T-helper 9 cell (primary cell): ENCODE measurements around the gene LSM10.

Source experiments
- DNase-seq: peaks from one replicate; pipeline ENCODE4 v3.0.0-alpha.2; 2020
- total RNA-seq, 2 donors: gene quantifications; one replicate each; lab custom pipeline; 2026; lab: John Stamatoyannopoulos, UW

LSM10 gene
- total RNA-seq = 9.9 to 21.8 reads per million in 2 donors

DNA sequence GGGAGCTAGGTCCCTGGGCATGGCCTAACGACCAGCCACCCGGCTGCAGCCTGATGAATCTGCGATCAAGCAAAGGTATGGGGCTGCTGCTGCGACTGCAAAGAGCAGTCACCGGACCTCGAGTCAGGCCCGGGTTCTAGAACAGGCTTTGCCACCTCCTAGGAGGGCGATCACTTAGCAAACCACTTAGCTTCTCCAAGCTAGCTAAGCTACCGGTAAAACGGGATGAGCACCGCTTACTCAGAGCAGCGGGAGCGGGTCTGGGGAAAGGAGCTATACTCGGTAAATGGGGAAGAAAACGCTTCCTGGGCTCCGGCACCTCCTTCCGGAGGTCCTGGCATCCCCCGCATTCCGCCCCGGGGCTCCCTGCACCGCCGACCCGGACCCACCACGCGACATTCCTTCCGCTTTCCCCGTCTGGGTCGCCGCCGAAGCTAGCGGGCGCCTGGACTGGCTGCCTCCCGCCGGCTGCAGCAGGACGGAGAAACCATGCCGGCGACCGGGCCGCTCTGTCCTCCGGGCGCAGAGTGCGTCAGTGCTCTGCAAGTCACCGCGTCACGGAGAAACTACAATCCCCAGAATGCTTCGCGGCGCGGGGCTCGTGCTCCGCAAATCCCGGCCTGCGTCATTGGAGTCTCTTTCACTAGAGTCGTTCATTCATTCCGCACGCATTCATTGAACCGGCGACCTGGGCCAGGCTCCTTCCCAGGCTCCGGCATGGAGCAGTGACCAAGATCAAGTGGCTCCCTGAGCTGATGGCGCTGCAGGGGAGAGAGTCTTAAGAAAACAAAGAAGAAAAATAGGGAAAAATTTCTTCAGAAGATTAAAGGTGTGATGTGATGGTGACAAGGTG lies at the start of gene LSM10:
LSM10 (minus strand) TSS at position 531 of the 853 bp plus-strand sequence. CDS start 3,779 bp downstream, outside the sequence.
- peak; percentile 88 for DNase-seq

DNA sequence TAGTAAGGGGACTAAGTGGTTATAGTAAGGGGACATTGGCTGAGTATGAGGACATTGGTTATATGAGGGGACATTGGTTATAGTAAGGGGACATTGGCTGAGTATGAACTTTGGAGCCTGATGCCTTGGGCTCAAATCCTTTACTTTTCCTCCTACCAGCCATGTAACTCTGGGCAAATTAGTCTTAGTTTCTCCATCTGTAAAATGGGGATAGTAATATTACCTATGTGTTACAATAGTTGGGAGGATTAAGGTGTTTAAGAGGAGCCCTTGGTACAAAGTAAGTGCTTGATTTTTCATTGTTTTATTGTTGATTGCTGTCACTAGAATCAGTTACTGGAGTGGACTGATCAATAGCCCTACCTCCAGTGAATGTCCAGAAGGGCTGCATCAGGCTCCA lies 49.7 kb upstream of the LSM10 start:
- no peak for DNase-seq

DNA sequence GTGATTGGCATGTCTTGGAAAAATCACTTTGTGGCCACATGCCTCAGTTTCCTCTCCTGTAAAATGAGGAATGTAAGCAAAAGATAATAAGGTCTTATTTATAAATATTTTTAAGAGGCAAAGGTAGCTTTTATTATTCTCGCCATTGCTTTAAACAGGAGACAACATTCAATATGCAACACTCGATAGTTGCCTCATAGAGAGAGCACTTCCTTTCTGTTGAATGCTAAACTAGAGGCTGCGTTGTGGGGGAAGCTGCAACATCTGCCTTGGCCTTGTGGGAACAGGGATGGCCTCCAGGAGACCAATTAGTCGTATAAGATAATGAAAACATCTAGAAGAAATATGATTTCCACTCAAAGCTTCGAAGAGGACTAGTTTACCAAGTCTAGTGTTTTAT lies 49.0 kb upstream of the LSM10 start:
- no peak for DNase-seq

DNA sequence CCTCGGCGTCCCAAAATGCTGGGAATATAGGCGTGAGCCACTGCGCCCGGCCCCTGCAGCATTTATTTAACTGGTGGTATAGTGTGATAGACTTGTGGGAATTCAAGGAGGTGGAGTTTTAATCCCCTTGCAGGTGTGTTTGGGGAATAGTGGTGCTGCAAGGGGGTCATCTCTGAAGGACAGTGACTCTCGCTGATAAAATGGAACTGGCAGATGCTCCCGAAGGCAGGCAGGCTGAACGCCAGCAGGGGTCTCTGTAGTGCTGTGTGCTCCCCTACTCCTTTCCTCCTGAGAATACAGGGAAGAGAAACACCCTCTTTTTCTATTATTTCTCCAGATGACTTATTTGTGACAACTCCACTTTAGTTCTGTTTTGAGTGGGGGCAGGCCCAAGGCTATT lies 48.6 kb upstream of the LSM10 start:
- DNase-seq = no peak

DNA sequence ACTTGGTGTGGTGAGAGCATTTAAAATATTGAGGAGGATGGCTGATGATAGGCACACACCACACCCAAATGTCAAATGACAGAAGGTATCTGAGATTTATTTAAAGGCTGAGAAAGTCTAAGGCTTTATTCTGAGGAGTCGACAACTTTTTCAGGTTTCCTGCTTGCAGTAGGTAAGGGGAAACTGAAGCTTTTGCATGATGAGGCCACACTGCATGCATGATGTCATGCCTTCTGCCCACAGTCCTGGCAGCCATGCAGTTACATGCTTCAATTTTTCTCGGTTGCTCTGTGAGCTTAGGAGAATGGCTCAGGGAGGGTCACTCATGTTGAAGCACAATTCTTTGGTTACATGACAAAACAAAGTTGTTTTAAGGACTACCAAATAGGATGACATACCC lies 45.6 kb upstream of the LSM10 start:
- DNase-seq = no peak

DNA sequence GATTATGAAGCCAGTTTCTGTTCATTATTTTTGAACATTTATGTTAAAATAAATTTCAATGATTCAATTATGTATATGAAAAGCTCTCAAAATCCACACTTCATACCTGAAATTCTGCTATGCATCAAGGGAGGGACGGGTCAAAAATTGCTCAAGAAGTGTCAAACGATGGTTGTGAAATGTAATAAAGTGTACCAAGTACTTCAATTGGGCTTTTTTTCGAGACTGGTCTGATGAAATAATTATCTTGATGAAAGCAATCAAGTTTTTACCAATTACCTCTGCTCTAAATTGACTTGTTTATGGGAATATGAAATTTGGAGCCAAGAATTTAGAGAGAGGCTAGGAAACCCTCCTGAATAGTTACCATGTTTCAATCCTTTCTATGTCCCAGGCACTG lies 44.6 kb upstream of the LSM10 start:
- DNase-seq = no peak

DNA sequence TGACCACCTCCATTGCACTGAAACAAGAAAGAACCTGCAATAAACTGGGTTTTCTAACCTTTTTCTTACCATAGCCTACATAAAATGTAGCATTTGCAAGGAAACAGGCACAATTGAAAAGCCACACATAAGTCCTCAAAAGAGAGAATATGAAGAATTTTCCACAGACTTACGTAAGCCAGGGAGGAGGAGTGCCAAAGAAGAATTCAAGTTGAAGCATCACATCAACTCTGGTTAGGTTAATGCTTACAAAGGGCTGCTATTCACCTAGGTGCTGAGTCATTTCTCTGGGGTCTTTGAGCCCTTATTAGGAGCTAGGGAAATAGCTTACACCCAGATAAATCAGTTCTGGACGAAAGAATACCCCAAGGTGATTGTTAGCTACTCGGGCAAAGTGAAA lies 42.9 kb upstream of the LSM10 start:
- DNase-seq = no peak

DNA sequence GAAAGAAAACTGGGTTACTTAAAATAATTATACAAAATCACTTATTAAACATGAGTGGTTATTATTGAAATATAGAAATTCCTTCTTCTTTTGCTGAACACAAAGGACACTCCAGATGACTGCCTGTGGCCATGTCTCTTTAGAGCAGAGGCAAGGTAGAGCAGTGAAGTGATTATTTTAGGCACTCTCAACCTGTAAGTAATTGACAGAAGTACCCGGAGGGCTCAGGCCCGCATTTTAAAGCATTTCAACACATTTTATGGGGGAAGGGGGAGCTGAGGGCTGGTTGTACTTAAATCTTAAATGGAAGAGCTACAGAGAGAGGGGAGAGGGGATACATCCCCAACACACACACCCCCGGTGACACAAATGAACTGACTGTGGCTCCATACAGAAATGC lies 42.3 kb upstream of the LSM10 start:
- DNase-seq = no peak

DNA sequence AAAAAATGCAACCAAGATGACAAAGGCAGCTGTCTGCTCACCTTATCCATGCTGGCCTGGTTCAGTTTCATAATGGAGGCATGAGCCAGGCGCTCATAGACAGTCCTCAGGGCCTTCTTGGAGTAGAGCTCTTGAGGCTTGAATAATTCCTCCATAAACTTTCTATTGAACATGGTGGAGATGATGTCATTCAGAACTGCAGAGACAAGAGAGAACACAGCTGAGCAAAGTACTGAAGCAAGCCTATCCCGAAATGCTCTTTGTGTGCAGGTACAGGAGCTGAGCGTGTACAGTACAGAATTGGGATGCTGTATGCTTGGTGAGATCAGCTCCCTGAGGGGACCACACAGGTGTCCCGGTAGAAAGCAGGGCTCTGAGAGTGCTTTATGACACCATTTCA lies 41.0 kb upstream of the LSM10 start:
- no peak for DNase-seq

DNA sequence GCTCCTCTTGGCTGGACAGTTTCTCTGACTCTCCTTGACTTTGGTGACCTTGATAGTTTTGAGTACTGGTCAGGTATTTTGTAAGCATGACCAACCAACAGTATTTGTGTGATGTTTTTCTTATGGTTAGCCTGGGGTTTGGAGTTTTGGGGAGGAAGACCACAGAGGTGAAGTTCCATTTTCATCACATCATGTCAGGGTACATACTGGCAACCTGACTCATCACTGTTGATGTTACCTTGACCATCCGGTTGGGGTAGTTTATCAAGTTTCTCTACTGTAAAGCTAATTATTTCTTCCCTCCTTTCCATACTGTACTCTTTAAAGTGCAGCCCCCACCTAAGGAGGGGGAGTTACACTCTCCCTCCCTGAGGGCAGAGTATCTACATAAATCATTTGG lies 39.1 kb upstream of the LSM10 start:
- no peak for DNase-seq

DNA sequence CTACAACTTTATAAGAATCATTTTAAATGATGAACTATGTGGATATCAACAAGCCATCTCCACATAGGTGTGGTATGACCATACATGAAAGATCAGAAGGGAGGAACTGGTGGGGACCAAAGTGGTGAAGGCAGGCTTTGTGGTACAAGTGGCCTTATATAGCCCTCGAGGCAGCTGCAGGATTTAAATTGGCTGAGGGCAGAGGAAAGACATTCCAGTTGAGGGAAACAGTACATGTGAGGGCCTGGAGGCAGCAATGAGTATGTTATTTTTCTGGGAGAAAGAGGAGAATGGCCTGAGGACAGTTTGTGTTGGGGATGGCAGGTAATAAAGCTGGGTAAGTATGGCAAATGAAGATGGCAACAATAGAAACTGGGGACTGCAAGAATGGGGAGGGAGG lies 35.4 kb upstream of the LSM10 start:
- no peak for DNase-seq

DNA sequence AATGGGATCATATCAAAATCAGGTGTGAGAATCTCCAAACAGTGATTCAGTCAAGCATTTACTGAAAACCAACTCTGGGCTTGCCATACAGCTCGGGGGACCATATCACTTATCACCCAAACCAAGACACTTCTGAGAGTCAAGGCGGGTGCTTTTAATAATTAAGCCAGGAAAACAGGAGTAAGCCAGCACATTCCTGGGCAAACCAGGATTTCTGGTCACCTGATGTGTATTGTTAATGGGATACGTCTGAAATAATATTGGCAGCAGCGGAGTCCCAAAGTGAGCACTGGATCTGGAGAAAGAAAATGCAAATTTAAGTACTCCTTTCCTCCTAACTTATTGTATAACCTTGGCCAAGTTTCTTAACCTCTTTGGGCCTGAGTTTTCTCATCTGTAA lies 34.9 kb upstream of the LSM10 start:
- no peak for DNase-seq

DNA sequence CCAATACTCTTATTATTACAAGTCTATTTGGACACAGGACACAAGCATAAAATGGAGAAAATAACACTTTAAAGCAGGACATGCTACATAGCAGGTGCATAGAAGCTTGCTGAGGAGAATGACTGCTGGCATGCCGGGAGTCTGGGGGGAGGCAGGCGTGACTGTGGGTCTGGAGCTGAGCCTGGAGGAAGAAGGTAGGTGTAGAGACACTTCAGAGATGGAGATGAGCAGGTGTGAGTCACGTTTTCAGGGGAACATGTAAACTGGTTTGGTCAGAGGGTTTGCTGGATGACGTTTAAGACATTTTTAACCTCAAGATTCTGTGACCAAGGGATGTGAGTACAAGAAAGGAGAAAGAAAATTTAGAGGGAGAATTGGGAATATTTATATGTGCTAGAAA lies 28.1 kb upstream of the LSM10 start:
- no peak for DNase-seq

DNA sequence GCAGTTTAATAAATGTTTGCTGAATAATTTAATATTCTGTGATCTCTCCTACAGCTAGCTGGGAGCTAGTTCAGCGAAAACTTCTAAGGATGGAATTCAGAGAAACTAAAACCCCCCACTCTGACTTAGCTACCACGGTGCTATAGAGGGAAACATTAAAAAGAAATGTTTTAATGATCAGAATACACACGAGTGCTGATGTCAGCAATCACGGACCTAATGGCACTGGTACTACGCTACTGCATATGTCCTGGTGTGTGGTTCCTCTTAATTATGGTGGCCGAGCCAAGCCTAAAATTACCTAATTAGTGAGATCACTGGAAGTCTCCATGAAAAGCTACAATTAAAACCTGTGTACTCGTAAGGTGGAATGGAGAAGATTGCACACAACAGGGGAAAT lies 23.9 kb upstream of the LSM10 start:
- no peak for DNase-seq

DNA sequence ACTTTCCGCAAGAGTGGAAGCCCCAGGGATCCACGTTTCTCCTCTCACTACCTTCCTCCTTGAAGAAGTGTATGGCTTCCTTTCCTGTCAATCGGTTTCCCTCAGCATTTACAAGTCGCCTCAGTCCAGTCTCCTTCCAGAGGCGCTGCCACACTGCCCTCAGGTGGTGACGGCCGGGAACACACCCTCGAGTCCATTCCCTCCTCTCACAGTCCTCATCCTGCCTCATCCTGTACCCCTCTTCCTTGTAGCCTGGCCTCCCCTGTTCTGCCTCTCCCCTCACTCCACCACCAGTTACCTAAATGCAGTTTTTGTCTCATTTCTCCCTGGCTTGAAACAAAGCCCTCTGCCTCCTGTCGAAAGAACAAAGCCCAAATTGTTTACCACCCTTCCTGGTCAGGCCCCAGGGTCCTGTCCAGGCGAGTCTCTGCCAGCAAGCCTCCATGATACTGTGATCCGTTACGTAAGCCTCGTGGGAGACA lies 23.2 kb upstream of the LSM10 start:
- DNase-seq = peak; percentile 91

DNA sequence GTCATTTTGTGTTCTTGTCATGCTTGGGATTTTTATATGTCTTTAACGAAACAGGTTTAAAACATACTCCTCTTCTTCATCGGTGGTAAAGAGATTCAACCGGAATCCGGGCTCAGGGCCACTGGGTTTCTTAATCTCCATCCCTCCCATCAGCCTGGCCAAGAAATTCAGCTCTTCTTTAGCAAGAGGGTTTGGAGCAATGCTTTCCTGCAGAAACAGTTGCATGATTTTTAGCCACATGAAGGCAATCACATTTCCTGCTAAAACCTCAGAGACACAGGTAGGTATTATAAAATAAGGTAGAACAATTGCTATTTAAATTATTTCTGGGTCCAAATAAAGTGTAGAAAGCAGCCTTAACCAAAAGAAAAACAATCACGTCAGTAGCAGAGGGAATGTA lies 22.7 kb upstream of the LSM10 start:
- DNase-seq = no peak

DNA sequence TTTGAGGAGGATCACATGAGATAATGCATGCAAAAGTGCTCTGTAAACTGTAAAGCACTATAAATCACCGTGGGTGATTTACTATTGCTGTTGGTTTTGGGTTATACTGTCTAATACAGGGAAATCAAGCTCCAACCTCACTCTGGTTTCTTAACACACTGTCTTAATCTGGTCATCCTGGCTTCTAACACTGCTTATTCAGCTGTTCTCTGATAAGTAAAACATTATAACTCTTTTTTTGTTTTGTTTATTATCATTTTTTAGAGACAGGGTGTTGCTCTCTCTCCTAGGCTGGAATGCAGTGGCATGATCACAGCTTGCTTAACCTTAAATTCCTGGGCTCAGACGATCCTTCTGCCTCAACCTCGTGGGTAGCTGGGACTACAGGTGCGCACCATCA lies 21.9 kb upstream of the LSM10 start:
- no peak for DNase-seq

DNA sequence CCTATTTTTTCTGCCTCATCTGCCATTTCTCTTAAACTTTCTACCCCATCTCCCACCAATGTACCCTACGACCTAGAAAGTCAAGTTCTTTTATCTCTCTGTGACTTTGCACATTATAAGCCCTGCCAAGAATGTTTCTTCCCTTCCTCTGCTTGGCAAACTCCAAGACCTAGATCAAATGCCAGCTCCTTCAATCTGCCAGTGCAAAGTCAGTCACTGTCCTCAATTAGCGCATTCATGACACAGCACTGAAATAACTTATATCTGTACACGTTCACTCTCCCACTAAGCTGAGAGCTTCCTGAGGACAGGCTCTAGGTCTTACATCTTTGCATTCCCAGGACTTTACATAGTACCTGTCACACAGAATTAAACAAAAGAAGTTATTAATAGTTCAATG lies 21.4 kb upstream of the LSM10 start:
- DNase-seq = no peak

DNA sequence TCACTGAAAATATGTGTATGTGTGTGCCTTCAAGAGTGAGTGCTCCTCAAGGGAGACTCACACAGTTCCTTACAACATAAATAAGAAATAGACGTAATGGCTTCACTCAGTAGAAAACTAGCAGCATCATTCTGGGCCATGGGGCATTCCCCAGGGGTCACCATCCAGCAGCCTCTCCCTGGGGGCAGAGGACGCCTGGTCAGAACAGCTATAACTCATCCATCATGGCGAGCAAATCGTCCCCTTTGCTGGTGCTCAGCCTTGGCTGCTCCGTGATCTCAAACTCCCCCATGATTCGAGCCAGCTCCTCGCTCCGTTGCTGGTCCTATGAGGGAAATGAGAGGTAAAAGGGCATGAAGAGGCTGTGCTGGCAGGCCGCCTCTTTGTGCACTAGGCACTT lies 20.2 kb upstream of the LSM10 start:
- DNase-seq = no peak

DNA sequence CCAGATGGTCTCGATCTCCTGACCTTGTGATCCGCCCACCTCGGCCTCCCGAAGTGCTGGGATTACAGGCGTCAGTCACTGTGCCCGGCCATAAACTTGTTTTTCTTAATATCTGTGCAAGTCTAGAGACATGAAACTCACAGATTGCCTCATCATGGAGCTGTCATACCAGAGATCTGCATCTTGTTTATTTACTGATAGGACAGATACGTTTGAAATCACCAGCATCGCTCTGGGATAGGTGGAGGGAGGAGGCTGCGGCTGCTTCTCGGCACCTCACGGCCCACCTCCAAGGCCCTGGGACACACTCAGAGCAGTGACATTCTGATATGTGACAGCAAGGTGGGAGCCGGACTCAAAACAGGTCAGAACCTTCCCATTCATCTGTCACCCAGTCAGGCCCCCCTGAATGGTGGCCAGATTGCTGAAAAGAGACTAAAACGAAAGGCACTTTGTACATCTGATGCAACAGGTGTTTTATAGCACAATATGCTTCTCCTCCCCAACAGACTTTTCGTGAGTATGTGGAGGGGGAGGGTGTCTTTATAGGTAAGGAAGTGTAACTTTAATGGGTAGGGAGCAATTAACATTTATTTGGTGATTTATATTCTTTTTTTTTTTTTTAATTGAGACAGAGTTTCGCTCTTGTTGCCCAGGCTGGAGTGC lies 18.1 kb upstream of the LSM10 start:
- DNase-seq = no peak

DNA sequence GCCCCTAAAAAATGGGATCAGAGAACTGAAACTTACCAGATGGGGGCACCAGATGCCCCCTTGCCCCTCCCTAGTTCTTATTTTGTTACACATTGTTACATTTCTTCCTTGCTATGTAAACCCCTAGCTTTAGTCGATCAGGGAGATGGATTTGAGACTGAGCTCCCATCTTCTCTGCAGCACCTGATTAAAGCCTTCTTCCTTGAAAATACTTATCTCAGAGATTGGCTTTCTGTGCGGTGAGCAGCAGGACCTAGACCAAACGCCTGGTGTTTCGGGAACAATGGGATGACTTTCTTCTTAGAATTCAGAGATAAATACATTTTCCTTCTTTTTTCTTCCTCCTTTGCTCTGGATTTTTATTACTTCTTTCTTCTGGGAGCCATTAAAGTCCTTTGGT lies 16.7 kb upstream of the LSM10 start:
- no peak for DNase-seq

DNA sequence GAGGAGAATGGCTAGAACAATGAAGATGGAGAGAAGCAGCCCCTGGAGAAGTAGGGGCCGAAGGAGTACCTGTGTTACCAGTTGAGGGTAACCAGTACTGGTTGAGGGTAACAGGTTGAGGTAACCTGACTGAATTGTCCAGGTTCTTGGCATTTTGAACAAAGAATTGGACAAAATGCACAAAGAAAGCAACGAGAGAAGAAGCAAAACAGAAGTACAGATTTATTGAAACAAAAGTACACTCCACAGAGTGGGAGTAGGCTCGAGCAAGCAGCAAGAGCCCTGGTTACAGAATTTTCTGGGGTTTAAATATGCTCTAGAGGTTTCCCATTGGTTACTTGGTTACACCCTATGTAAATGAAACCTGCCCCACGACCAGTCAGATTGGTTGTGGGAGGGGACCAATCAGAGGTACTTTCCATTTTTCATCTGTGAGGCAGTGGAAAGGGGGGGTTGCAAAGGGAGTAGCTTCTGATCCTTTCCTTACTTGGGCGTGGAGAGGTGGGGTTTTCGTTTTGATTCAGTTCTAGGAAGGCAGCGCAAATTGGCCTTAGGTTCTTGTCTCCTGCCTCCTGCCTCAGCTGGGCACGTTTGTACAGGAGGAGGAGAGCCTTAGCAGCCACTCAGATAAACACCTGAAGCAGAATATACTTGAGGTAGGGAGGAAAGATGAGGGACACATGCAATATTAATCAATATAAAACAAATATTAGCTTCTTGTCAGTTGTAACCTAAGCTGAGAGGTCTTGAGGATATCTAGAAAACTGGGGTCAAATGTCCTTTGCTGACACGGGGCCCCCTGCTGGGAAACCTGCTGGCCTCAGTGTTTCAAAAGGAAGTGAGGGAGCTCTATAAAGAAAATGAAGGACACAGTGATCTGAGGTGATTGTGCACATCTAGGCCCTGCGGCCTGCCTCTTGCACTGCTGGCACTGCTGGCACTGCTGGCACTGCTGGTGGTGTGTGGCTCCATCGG lies 14.3 kb upstream of the LSM10 start:
- no peak for DNase-seq

DNA sequence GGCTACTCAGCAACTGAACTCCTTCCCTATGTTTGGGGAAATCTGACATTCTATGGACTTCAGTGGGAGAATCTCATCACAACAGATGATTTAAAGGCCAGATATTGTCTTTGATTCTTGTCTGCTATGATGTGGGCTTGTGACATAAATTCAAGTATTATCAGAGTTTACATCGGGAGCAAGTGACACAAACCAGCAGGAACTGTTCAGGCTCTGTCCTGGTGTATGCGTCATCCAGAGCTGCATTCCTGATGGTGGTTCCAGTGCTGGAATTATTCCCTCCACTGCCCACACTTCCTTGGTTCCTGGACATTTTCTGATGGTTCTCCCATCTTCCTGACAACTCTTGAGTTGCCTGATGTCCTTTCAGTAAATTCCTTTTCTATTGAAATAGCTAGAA lies 10.8 kb upstream of the LSM10 start:
- DNase-seq = no peak
